ENCODE results near the gene PROS1. TPM values are rescaled to one million over a fixed set of nuclear protein-coding genes. Genes with fewer than 3 reads are reported as not detected.
"Not testable (repeated sequence)": the region's sequence is repeated elsewhere in the genome, so short reads cannot be mapped to it uniquely, and the experiment has no call there.

Gene PROS1
- total RNA-seq, 1 experiment from 2014 or later, result 248 TPM

GRCh38 chr3:93983408-93983807 is 9.7 kb upstream of the PROS1 start:
- in situ Hi-C loops (cut with HindIII; ENCODE audit: low pct_unique_long_range_greater_than_20kb, low sequenced_read_pairs), result no loop called here
- DNase-seq (ENCODE audit: low read depth, low spot score), result no peak

DNA sequence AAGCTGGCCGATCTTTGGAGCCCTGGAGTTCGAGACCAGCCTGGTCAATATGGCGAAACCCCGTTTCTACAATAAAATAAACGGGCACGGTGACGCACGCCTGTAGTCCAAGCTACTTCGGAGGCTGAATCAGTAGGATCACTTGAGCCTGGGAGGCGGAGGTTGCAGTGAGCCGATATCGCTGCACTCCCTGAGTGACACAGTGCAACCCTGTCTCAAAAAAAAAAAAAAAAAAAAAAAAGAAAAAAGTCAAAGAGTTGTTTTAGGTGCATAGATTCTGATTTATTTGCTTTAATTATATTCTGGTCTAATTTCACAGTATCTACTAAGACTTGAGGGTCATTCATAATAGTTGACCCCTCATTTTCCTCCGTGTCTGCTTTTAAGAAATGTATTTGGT is 8.0 kb upstream of the PROS1 start:
- in situ Hi-C loops (cut with HindIII; ENCODE audit: low pct_unique_long_range_greater_than_20kb, low sequenced_read_pairs), result no loop called here
- DNase-seq (ENCODE audit: low read depth, low spot score), result no peak

DNA sequence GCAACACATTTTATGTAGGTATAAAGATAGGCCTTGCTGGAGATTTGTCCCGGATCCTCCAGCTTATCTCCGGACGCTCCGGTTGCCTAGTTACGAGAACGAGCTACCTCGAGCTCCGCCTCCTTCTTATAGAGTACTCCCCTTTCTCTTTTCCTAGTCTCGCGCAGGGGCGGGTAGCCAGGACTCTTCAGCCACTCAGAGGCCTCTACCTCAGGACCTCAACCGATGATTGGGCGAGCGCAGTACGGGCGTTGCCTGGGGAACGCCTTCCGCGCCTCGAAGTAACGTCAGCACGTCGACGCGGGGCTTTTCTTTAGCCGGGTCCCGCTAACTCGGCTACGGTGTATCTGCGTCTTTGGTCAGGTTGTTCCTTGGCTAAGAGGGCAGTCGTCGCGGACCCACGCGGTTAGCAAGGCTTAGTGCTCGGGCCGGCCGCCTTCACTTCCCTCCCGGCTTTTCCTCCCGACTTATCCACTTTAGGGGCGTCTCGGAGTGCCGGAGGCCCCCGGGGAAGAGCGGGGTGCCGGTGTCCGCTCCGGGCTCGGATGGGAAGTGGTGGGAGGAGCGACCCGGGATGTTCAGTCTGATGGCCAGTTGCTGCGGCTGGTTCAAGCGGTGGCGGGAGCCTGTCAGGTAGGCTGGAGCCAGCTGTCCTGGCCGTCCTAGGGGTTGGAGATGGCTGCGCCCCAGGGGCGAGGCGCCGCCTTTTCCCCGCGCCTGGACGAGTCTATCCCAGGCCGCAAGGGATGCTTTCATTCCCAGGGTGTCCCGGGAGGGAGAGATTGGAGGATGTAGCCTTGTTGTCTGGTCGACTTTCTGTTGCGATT is 6.4 kb upstream of the PROS1 start, which contains the start of gene ARL13B:
Gene ARL13B, plus strand, starts transcription at position 306 of the 827 bp plus-strand sequence. Its CDS starts 269 bp downstream, at position 575.
- in situ Hi-C loops (cut with HindIII; ENCODE audit: low pct_unique_long_range_greater_than_20kb, low sequenced_read_pairs), result no loop called here
- DNase-seq (ENCODE audit: low read depth, low spot score), result peak; percentile 99

DNA sequence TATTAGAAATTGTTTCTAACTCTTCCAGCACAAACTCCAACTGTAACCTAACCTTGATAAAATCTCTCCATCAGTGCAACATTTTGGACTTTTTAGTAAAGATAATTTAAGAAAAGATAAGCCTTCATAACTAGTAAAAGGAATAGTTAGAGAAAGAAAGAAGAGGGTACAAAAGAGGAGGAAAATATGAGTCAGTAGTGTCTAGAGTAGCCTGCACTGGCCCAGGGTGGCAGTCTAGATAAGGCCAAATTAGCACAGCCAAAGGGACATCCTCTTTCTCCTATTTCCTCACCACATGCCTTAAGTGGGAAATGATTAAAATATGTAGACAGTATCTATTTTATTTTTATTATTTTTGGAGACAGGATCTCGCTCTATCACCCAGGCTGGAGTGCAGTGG is 3.7 kb downstream of the PROS1 start:
- peak; percentile 12 for DNase-seq (ENCODE audit: low read depth, low spot score)
- in situ Hi-C loops (cut with HindIII; ENCODE audit: low pct_unique_long_range_greater_than_20kb, low sequenced_read_pairs), result no loop called here

GRCh38 chr3:93969443-93969842 is 4.3 kb downstream of the PROS1 start:
- DNase-seq (ENCODE audit: low read depth, low spot score), result peak; percentile 98
- in situ Hi-C loops (cut with HindIII; ENCODE audit: low pct_unique_long_range_greater_than_20kb, low sequenced_read_pairs), result no loop called here

- in situ Hi-C loops (cut with HindIII; ENCODE audit: low pct_unique_long_range_greater_than_20kb, low sequenced_read_pairs), result not testable (repeated sequence)
Observed at GRCh38 chr3:93965106-93965505, 8.6 kb downstream of the PROS1 start.

GRCh38 chr3:93962798-93963197 is 10.9 kb downstream of the PROS1 start:
- in situ Hi-C loops (cut with HindIII; ENCODE audit: low pct_unique_long_range_greater_than_20kb, low sequenced_read_pairs), result no loop called here
- DNase-seq (ENCODE audit: low read depth, low spot score), result no peak

More at GRCh38 chr3:93965106-93965505, 8.6 kb downstream of the PROS1 start:
- DNase-seq (ENCODE audit: low read depth, low spot score), result not testable (repeated sequence)

GRCh38 chr3:93961489-93961888 is 12.2 kb downstream of the PROS1 start:
- DNase-seq (ENCODE audit: low read depth, low spot score), result no peak
- in situ Hi-C loops (cut with HindIII; ENCODE audit: low pct_unique_long_range_greater_than_20kb, low sequenced_read_pairs), result no loop called here

- DNase-seq (ENCODE audit: low read depth, low spot score), result peak; percentile 51
- in situ Hi-C loops (cut with HindIII; ENCODE audit: low pct_unique_long_range_greater_than_20kb, low sequenced_read_pairs), result no loop called here
Observed at GRCh38 chr3:93961026-93961425, 12.7 kb downstream of the PROS1 start.

DNA sequence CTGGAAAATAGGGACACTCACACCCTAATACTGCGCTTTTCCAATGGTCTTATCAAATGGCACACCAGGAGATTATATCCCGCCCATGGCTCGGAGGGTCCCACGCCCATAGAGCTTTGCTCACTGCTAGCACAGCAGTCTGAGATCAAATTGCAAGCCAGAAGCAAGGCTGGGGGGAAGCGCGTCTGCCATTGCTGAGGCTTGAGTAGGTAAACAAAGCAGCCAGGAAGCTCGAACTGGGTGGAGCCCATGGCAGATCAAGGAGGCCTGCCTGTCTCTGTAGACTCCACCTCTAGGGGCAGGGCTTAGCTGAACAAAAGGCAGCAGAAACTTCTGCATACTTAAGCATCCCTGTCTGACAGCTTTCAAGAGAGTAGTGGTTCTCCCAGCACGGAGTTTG is 23.7 kb downstream of the PROS1 start:
- in situ Hi-C loops (cut with HindIII; ENCODE audit: low pct_unique_long_range_greater_than_20kb, low sequenced_read_pairs); DNase-seq (ENCODE audit: low read depth, low spot score): not testable (repeated sequence)

DNA sequence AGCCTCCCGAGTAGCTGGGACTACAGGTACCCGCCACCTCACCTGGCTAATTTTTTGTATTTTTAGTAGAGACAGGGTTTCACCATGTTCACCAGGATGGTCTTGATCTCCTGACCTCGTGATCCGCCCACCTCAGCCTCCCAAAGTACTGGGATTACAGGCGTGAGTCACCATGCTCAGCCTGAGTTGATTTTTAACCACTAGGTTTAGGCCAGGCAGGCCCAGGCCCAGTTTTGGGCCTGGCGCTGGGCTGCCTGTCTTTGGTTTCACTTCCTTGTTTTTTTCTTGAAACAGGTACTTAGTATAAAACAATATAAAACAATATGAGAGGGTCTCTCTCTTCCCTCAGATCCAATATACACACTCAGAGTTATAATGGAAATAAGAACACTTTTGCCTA is 36.2 kb downstream of the PROS1 start:
- in situ Hi-C loops (cut with HindIII; ENCODE audit: low pct_unique_long_range_greater_than_20kb, low sequenced_read_pairs); DNase-seq (ENCODE audit: low read depth, low spot score): not testable (repeated sequence)

- in situ Hi-C loops (cut with HindIII; ENCODE audit: low pct_unique_long_range_greater_than_20kb, low sequenced_read_pairs), result no loop called here
- DNase-seq (ENCODE audit: low read depth, low spot score), result no peak
Observed at GRCh38 chr3:93936549-93936948, 37.1 kb downstream of the PROS1 start.

- in situ Hi-C loops (cut with HindIII; ENCODE audit: low pct_unique_long_range_greater_than_20kb, low sequenced_read_pairs), result no loop called here
- no peak for DNase-seq (ENCODE audit: low read depth, low spot score)
Observed at GRCh38 chr3:93934366-93935046, 39.2 kb downstream of the PROS1 start.

GRCh38 chr3:93931597-93932229 is 42.0 kb downstream of the PROS1 start:
- in situ Hi-C loops (cut with HindIII; ENCODE audit: low pct_unique_long_range_greater_than_20kb, low sequenced_read_pairs), result no loop called here
- DNase-seq (ENCODE audit: low read depth, low spot score), result no peak

GRCh38 chr3:93930041-93930440 is 43.7 kb downstream of the PROS1 start:
- DNase-seq (ENCODE audit: low read depth, low spot score), result no peak

DNA sequence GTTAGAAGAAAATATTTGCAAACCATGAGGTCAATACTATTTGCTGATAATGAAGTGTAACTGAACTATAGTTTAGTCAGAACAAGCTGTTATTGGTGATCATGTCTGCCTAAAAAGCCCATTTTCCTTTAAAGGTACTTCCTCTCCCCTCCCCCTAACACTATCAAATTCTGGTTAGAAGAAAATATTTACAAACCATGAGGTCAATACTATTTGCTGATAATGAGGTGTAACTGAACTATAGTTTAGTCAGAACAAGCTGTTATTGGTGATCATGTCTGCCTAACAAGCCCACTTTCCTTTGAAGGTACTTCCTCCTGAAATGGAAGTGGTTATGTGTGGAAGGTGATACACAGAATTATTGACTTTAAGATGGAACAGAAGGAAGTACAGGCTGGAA is 46.9 kb downstream of the PROS1 start:
- in situ Hi-C loops (cut with HindIII; ENCODE audit: low pct_unique_long_range_greater_than_20kb, low sequenced_read_pairs), result no loop called here
- no peak for DNase-seq (ENCODE audit: low read depth, low spot score)

More at GRCh38 chr3:93930041-93930440, 43.7 kb downstream of the PROS1 start:
- in situ Hi-C loops (cut with HindIII; ENCODE audit: low pct_unique_long_range_greater_than_20kb, low sequenced_read_pairs), result no loop called here

DNA sequence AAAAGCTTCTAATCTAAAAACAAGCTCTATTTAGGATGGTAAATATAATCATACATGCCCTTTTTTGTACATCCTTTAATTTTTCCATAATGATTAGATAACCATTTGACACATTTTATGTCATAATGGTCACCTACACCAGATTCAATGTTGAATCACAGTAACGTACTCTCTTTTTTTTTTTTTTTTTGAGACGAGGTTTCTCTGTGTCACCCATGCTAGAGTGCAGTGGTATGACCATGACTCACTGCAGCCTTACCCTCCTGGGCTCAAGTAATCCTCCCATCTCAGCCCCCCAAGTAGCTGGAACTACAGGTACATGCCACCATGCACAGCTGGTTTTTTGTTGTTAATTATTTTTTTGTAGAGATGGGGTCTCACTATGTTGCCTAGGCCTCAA is 49.2 kb downstream of the PROS1 start:
- DNase-seq (ENCODE audit: low read depth, low spot score), result no peak
- in situ Hi-C loops (cut with HindIII; ENCODE audit: low pct_unique_long_range_greater_than_20kb, low sequenced_read_pairs), result no loop called here

- in situ Hi-C loops (cut with HindIII; ENCODE audit: low pct_unique_long_range_greater_than_20kb, low sequenced_read_pairs), result no loop called here
- no peak for DNase-seq (ENCODE audit: low read depth, low spot score)
Observed at GRCh38 chr3:93923006-93923405, 50.7 kb downstream of the PROS1 start.
